ENCODE measurements around the gene DYNC2H1.
A peak's percentile ranks its signal among the peaks of the same experiment; 100 is the strongest.

The DYNC2H1 gene

DNA sequence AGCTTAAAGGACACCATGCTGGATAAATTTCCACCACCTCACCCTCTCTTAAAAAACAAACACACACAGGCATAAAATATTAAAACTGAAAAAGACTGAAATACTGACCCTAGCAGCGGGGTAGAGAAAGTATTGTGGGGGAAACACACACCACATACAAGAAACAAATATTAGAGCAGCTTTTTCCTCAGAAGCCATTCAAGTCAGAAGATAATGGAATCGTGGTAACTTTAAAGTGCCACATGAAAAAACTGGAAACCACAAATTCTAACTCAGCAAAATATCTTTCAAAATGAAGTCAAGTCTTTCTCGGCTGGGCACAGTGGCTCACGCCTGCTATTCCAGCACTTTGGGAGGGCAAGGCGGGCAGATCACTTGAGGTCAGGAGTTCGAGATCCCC is 223.2 kb downstream of the DYNC2H1 start:
- no peak for TF ChIP-seq USF1 (IDR thresholded peaks at IDR 0.05)
- no peak for TF ChIP-seq YY1 (IDR thresholded peaks at IDR 0.05; ENCODE audit: low read depth)
- no peak for TF ChIP-seq CREB1 (IDR thresholded peaks at IDR 0.05; ENCODE audit: low read depth)
- TF ChIP-seq EGR1 (IDR thresholded peaks at IDR 0.05) = no peak
- TF ChIP-seq ZBTB7A (IDR thresholded peaks at IDR 0.05; ENCODE audit: low read depth) = no peak
- TF ChIP-seq TAF1 (IDR thresholded peaks at IDR 0.05; ENCODE audit: low read depth) = no peak
- TF ChIP-seq TEAD4 (IDR thresholded peaks at IDR 0.05) = no peak
- TF ChIP-seq TCF12 (IDR thresholded peaks at IDR 0.05; ENCODE audit: low read depth) = no peak
- TF ChIP-seq RAD21 (IDR thresholded peaks at IDR 0.05; ENCODE audit: low read depth) = no peak
- TF ChIP-seq NFIC (IDR thresholded peaks at IDR 0.05) = no peak
- TF ChIP-seq, protein P1, sequence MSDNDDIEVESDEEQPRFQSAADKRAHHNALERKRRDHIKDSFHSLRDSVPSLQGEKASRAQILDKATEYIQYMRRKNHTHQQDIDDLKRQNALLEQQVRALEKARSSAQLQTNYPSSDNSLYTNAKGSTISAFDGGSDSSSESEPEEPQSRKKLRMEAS (IDR thresholded peaks at IDR 0.05) = no peak
- TF ChIP-seq CEBPB (IDR thresholded peaks at IDR 0.05) = no peak
- no peak for TF ChIP-seq EP300 (IDR thresholded peaks at IDR 0.05; ENCODE audit: borderline replicate concordance)
- TF ChIP-seq, protein P2, sequence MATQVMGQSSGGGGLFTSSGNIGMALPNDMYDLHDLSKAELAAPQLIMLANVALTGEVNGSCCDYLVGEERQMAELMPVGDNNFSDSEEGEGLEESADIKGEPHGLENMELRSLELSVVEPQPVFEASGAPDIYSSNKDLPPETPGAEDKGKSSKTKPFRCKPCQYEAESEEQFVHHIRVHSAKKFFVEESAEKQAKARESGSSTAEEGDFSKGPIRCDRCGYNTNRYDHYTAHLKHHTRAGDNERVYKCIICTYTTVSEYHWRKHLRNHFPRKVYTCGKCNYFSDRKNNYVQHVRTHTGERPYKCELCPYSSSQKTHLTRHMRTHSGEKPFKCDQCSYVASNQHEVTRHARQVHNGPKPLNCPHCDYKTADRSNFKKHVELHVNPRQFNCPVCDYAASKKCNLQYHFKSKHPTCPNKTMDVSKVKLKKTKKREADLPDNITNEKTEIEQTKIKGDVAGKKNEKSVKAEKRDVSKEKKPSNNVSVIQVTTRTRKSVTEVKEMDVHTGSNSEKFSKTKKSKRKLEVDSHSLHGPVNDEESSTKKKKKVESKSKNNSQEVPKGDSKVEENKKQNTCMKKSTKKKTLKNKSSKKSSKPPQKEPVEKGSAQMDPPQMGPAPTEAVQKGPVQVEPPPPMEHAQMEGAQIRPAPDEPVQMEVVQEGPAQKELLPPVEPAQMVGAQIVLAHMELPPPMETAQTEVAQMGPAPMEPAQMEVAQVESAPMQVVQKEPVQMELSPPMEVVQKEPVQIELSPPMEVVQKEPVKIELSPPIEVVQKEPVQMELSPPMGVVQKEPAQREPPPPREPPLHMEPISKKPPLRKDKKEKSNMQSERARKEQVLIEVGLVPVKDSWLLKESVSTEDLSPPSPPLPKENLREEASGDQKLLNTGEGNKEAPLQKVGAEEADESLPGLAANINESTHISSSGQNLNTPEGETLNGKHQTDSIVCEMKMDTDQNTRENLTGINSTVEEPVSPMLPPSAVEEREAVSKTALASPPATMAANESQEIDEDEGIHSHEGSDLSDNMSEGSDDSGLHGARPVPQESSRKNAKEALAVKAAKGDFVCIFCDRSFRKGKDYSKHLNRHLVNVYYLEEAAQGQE (IDR thresholded peaks at IDR 0.05; ENCODE audit: low read depth) = no peak
- no peak for TF ChIP-seq FOXM1 (IDR thresholded peaks at IDR 0.05; ENCODE audit: borderline replicate concordance, low read depth)

GRCh38 chr11:103338621-103339484 is 229.6 kb downstream of the DYNC2H1 start:
- TF ChIP-seq FOXM1 (IDR thresholded peaks at IDR 0.05; ENCODE audit: borderline replicate concordance, low read depth) (no peak), RAD21 (IDR thresholded peaks at IDR 0.05; ENCODE audit: low read depth) (peak; percentile 41), ZBTB7A (IDR thresholded peaks at IDR 0.05; ENCODE audit: low read depth) (no peak)

DNA sequence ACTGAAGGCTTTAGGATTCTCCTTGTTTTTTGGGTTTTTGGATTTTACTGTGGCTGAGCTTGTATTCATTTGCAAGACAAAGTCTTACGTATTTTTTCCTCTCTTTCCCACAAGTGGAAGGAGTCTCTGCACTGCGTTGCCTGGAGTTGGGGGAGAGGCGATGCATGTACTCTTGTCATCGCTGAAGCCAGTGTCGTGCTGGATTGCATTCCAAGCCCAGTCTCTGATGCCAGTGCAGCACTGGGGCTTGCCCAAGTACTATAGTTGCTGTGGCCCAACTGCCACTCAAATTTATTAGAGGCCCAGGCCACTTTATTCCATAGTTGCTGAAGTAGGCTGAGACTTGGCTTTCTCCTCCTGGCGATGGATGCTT is 230.2 kb downstream of the DYNC2H1 start:
- no peak for TF ChIP-seq CREB1 (IDR thresholded peaks at IDR 0.05; ENCODE audit: low read depth)
- no peak for TF ChIP-seq USF1 (IDR thresholded peaks at IDR 0.05)
- TF ChIP-seq ZBTB7A (IDR thresholded peaks at IDR 0.05; ENCODE audit: low read depth) = no peak
- no peak for TF ChIP-seq TEAD4 (IDR thresholded peaks at IDR 0.05)
- no peak for TF ChIP-seq CEBPB (IDR thresholded peaks at IDR 0.05)

DNA sequence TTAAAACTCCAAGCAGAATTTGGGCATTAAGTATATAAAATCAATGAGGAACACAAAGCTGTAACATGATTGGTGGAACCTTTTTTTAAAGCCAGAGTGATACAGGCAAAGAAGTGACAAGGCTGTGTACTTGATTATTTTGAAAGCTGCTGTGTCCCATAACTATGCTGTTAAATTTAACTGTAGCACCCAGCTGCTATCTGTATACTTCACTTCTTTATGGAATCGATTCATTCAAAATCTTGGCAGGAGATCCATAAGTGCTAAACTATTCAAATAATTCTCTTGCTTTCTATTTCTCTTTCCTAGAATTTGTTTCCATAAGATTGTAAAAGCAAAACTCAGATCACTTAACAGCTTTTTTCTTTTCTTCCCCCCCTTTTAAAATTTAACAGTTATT is 231.7 kb downstream of the DYNC2H1 start:
- TF ChIP-seq TCF12 (IDR thresholded peaks at IDR 0.05; ENCODE audit: low read depth) = no peak
- TF ChIP-seq NFIC (IDR thresholded peaks at IDR 0.05) = no peak
- no peak for TF ChIP-seq CREB1 (IDR thresholded peaks at IDR 0.05; ENCODE audit: low read depth)
- TF ChIP-seq, protein P2 (IDR thresholded peaks at IDR 0.05; ENCODE audit: low read depth) = no peak
- TF ChIP-seq FOXM1 (IDR thresholded peaks at IDR 0.05; ENCODE audit: borderline replicate concordance, low read depth) = no peak
- TF ChIP-seq TEAD4 (IDR thresholded peaks at IDR 0.05) = no peak
- no peak for TF ChIP-seq CEBPB (IDR thresholded peaks at IDR 0.05)
- TF ChIP-seq ZBTB7A (IDR thresholded peaks at IDR 0.05; ENCODE audit: low read depth) = no peak
- no peak for TF ChIP-seq TAF1 (IDR thresholded peaks at IDR 0.05; ENCODE audit: low read depth)
- TF ChIP-seq YY1 (IDR thresholded peaks at IDR 0.05; ENCODE audit: low read depth) = no peak
- TF ChIP-seq, protein P1 (IDR thresholded peaks at IDR 0.05) = no peak

DNA sequence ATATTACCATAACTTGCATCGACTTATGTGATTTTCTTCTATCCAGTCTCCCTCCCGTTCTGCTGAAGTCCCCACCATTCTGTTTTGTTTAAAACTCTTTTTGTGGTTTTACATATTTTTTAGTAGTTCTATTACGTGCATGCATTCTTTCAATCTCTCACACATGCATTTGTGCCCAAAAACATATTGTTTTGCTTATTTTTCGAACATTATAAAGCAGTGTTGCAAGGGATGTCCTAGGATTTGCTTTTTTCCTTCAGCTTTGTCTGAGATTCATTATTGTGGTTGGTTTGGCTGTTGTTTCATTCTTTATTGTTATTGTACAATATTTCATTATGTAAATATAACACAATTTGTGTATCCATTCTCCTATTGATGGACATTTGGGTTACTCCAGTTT is 235.7 kb downstream of the DYNC2H1 start:
- TF ChIP-seq USF1 (IDR thresholded peaks at IDR 0.05) = no peak
- TF ChIP-seq EGR1 (IDR thresholded peaks at IDR 0.05) = no peak
- no peak for TF ChIP-seq CEBPB (IDR thresholded peaks at IDR 0.05)
- no peak for TF ChIP-seq TAF1 (IDR thresholded peaks at IDR 0.05; ENCODE audit: low read depth)
- no peak for TF ChIP-seq FOXM1 (IDR thresholded peaks at IDR 0.05; ENCODE audit: borderline replicate concordance, low read depth)
- no peak for TF ChIP-seq TEAD4 (IDR thresholded peaks at IDR 0.05)
- TF ChIP-seq, protein P2 (IDR thresholded peaks at IDR 0.05; ENCODE audit: low read depth) = no peak

Measured in Ishikawa (cell line).